NCI-H774 (cell line): ENCODE data around the gene KRTAP10-4.
"Not testable (repeated sequence)": the region's sequence is repeated elsewhere in the genome, so short reads cannot be mapped to it uniquely, and the experiment has no call there.

Experiments used
- DNase-seq: peaks from one replicate; lab custom pipeline; 2025; lab: John Stamatoyannopoulos, UW

The KRTAP10-4 gene

DNA sequence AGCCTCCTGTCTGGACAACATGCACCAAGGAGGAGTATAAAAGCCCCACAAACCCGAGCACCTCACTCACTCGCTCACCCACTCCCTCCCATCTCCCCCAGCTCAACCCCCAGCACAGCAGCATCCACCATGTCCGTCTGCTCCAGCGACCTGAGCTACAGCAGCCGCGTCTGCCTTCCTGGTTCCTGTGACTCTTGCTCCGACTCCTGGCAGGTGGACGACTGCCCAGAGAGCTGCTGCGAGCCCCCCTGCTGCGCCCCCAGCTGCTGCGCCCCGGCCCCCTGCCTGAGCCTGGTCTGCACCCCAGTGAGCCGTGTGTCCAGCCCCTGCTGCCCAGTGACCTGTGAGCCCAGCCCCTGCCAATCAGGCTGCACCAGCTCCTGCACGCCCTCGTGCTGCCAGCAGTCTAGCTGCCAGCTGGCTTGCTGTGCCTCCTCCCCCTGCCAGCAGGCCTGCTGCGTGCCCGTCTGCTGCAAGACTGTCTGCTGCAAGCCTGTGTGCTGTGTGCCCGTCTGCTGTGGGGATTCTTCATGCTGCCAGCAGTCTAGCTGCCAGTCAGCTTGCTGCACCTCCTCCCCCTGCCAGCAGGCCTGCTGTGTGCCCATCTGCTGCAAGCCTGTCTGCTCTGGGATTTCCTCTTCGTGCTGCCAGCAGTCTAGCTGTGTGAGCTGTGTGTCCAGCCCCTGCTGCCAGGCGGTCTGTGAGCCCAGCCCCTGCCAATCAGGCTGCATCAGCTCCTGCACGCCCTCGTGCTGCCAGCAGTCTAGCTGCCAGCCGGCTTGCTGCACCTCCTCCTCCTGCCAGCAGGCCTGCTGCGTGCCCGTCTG is at the start of gene KRTAP10-4:
Gene KRTAP10-4, plus strand, starts transcription at position 100 of the 827 bp plus-strand sequence. Its CDS starts 30 bp downstream, at position 130.
- DNase-seq: not testable (repeated sequence)

- DNase-seq: no peak
These were observed 48.8 kb upstream of the KRTAP10-4 start for GRCh38 chr21:44524414-44525371.

DNA sequence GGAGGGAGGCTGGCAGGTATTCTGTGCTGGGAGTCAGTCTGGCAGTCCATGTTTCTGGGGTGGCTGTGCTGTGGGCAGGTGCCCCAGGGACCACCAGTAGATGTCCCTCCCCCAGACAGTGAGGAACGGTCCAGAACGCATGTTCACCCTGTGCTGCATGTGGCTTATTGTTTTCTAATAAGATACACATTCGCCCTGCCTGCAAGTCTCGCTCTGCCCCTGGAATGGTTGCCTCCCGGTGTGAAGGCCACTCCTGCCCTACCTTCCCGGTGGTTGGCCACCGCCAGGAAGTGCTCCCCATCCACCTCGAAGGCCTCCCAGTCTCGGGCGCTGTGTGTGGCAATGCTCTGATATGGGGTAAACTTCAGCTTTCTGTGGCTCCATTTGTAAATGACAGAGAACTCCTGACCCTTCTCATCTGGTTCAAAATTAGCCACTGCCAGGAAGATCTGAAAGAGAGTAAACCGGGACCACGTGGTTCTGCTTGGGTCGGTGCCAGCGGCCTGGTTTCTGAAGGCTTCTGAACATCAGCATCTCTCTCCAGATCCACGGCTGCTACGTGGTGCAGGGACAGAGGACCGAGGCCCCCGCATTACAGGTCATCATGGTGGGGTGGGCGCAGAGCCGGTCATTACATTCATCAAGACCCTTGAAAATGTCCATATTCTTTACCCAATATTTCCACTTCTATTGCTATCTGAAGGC is 48.0 kb upstream of the KRTAP10-4 start:
- no peak for DNase-seq

DNA sequence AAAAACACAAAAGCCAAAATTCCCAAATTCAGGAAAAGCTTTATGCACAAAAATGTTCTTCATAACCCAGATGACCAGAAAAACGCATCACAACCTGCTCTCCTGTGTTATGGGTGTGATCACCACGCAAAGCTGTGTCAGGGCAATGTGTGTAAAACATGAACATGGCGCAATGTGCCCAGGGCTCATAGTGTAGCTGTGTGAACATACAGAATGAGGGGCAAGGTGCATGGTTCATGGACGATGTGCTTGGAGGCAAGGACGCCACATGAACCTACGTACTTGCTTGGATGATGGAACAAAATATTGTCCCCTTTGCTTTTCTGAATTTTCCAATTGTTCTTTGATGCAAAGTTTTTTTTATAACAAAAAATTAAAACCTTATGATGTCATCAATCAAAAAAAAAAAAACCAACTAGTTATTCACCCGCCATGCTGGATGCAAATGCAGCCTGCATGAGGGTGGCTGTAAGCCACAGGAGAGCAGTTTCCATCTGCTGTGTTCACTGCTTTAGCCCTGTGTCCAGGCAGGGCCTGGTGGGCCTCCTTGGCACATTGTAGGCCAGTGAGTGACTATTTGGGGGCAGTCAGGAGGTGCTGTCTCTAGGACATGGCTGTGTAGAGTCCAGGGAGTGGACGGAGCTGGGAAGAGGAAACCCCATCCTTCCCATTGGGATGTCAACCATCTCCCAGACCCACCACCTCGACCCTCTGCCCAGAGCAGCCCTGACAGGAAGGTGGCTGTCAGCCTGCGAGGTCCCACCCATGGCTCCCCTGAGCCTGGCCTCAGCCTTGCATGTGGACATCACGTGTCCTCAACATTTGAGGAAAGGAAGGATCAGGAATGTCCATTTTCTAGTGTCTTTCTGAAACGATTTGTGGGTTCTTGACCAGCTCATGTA is 47.2 kb upstream of the KRTAP10-4 start:
- DNase-seq: no peak

- no peak for DNase-seq
These were observed 46.2 kb upstream of the KRTAP10-4 start for GRCh38 chr21:44527156-44527982.

- no peak for DNase-seq
These were observed 45.4 kb upstream of the KRTAP10-4 start for GRCh38 chr21:44527983-44528633.

- no peak for DNase-seq
These were observed 44.9 kb upstream of the KRTAP10-4 start for GRCh38 chr21:44528634-44528995.

- no peak for DNase-seq
These were observed 44.5 kb upstream of the KRTAP10-4 start for GRCh38 chr21:44529011-44529421.

- DNase-seq: no peak
These were observed 43.9 kb upstream of the KRTAP10-4 start for GRCh38 chr21:44529503-44530125.

DNA sequence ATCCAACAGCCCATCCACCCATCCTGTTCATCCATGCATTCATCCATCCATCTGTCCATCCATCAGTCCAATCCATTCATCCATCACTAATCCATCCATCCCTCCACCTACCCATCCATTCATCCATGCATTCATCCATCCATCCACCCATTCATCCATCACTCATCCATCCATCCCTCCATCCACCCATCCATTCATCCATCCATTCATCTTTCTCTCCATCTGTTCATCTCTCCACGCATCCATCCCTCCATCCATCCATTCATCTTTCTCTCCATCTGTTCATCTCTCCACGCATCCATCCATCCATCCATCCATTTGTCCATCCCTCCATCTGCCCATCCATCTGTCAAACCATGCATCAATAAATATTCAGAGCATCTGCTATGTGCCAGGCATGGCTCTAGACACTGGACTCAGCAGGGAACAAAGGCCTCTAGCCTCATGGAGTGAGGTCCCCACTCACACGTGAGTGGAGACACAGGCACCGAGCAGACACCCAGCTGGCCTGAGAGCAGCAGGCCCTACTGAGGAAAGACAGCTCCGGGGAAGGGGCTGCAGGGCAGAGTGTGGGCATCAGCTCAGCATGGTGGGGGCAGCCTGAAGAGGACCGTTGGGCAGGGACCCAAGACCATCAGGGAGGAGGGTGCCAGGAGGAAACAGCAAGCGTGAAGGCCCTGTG is 43.2 kb upstream of the KRTAP10-4 start:
- DNase-seq: no peak

DNA sequence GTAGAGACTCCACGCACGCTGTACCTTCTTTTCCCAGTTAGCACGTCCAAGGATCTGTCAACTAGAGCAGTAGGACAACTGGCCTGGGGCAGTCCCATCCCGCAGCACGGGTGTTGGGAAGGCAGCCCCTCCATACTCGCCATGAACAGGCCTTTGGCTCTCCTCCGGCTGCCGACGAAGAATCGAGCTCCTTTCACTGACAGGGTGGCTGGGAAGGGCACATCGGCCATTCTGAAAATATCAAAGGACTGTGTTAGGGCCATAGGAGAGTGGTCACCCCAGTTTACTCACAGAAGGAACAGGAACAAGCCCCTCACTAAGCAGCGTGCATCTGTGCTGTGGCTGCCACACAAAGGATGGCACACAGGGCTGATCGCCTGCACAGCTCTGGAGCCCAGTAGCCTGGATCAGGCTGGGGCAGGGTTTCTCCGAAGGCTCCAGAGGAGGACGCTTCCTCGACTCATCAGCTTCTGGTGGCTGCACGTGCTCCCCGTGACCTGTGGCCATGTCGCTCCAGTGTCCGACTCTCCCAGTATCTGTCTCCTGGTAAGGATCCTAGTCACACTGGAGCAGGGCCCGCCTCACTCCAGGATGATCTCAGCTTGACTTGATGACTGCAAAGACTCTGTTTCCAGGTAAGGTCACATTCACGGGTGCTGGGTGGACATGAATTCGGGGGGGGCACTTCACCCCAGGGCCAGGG is 42.5 kb upstream of the KRTAP10-4 start:
- DNase-seq: no peak

DNA sequence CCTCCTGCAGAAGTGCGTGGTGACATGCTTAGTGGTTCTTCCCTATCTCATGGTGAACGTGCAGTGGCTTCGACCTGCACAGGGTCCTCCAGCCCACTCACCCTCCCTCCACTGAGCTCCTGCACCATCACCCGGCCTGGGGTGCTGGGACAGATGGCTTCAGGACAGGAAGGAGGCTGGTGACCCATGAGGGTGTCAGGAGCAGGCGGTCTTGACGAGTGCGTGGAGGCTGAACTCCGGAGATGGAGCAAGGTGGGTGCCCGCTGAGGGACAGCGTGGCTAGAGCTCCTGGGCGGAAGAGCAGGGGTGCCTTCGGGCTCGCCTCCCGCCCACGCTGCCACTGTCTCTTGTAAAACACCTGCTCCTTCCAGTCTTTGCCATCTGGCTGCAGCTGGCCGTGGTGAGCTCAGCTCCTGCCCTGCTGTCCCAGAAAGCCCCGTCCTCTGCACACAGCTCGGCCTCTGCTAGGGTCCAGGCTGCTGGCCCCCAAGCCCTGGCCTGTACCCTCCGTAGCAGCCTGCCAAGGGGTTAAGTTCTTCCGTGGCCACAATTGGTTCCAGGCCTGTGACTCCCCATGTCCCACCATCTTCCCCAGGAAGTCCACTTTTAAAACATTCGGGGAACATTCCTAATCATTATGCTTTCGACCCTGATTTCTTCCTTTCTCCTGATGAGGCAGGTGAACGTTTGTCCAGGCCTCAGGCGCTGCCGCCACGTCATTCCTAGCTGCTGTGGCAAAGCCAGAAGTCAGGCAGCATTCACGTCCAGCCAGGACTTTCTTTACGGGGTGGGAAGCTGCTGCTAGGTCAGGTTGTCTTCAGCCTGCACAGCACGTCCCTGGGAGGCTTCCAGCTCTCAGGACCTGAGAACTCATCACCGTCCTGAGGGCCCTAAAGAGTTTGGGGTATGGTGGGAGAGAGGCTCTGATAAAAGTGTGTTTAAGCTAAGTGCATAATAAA is 41.6 kb upstream of the KRTAP10-4 start:
- DNase-seq: no peak

DNA sequence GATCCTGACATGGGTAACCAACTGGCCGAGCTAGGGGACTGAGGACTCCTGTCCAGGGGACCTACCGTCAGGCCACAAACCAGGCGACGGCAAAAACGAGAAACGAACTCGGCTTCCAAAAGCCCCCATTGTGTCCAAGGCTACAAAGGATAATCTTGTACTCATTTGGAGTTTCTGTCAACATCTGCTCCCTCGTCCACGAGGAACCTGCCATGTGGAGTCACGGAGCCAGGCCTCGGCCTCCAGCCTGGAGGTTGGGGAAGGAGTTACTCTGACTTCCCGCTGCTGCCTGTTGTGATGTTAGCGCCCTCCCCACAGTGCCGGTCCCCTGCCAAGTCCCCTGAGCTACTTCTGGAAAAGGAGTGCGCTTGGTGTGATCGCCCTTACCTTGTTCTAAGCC is 40.8 kb upstream of the KRTAP10-4 start:
- no peak for DNase-seq

- DNase-seq: no peak
These were observed 40.2 kb upstream of the KRTAP10-4 start for GRCh38 chr21:44533121-44533890.

DNA sequence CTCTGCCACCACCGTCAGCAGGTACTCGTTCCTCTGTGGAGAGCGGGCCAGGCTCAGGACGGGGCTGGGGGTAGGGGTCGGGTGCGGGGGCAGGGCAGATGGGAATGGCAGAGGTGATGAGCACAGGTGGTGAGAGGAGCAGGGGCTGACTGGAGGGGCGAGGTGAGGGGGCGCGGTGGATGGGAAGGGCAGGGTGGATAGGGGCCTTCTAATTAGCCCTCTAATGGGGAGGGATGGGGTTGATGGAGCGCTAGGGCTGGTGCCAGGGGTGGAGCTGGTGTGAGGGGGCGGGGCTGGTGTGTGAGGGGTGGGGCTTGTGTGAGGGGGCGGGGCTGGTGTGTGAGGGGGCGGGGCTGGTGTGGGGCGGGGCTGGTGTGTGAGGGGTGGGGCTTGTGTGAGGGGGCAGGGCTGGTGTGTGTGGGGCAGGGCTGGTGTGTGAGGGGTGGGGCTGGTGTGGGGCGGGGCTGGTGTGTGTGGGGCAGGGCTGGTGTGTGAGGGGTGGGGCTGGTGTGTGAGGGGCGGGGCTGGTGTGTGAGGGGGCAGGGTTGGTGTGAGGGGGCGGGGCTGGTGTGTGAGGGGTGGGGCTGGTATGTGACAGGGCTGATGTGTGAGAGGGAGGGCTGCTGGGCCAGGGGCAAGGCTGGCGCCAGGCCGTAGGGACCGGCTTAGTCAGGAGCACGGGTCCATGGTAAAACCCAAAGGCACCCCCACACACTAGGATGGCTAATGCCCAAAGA is 39.5 kb upstream of the KRTAP10-4 start:
- DNase-seq: no peak
